Measurements from ENCODE around the gene ZEB2.
A peak's percentile ranks its signal among the peaks of the same experiment; 100 is the strongest.

The ZEB2 gene

DNA sequence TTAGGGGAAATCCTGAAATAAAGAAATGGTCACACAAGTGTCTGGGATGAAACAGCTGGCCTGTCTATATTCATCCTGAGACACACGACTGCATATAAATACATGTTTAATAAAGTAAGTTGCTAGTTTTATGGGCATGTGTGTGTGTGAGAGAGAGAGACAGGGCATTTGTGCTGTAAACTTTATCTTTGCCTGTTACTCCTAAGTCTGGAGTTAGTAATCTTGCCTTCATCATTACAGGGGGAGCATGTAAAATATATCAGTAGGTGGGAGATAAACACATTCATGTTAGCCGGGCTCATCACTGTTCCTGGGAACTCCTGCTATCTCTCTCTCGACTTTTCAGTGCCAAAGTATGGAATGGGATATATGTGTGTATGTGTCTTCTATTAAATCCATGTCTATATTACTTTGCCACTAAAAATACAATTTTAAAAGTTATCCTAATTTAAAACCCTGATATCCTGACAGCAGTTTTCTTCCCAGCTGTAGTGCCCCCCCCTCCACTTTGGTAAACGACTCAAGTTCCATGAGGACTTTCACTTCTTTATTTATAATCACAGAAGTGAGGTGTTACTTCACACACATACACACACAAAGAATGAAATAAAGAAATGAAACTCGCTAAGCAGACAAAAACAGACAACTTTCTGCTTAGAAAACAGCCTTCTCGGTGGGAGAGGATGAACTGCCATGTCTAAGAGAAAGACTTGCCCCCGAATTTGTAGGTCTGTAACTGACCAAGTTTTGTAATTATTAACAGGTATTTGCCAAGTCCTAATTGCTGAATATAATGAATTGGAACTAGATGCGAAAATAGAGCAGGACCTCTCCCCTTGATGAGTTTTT lies 947 bp downstream of the ZEB2 start:
- Histone ChIP-seq H3K79me2 (ENCODE audit: control insufficient read depth, insufficient read depth, low read length, poor library complexity) (peaks cover 2% of the 10 kb centered on the region), H3K18ac (ENCODE audit: low read length) (no peak overlapping the region), H2BK12ac (ENCODE audit: low read length) (no peak overlapping the region), H2AFZ (ENCODE audit: insufficient read depth, low read length, poor library complexity) (no peak overlapping the region), H4K12ac (ENCODE audit: low read depth, low read length) (no peak overlapping the region), H2BK5ac (ENCODE audit: low read depth, low read length, poor library complexity) (no peak overlapping the region), H3K36me3 (ENCODE audit: control insufficient read depth in 1 of 2, insufficient read depth in 2 of 2, low read length in 2 of 2) (no peaks in the 10 kb centered on the region), H3K4me2 (ENCODE audit: low read length) (no peak overlapping the region), H3K23ac (ENCODE audit: low read length) (no peak overlapping the region), H2BK120ac (ENCODE audit: insufficient read depth, low read length, poor library complexity) (no peak overlapping the region), H4K91ac (ENCODE audit: low read depth, low read length) (no peak overlapping the region), H3K4me1 (ENCODE audit: control insufficient read depth in 1 of 2, insufficient read depth in 2 of 2, low read length in 2 of 2) (peaks cover 0 to 5% of the 10 kb centered on the region in 2 experiments), H3K27me3 (ENCODE audit: insufficient read depth, low read length) (peaks cover 56% of the 10 kb centered on the region), H3K27ac (ENCODE audit: low read depth, low read length) (no peak overlapping the region), H3K4ac (ENCODE audit: low read depth, low read length) (no peak overlapping the region), H3K79me1 (ENCODE audit: low read length) (peaks cover 7% of the 10 kb centered on the region), H3K14ac (ENCODE audit: low read length) (no peak overlapping the region), H4K8ac (ENCODE audit: low read depth, low read length) (no peak overlapping the region), H3K4me3 (ENCODE audit: low read depth, low read length) (no peak overlapping the region), H2AK5ac (ENCODE audit: low read length) (no peak overlapping the region), H3K9ac (ENCODE audit: low read length) (no peak overlapping the region), H3K9me3 (ENCODE audit: insufficient read depth, low read depth, low read length) (no peaks in the 10 kb centered on the region)
- WGBS (ENCODE audit: extremely low coverage, insufficient coverage, insufficient read length): no CpG with 5 or more reads among the region's 8 CpGs
- peak in 1 of 2 donors; percentile 19 for DNase-seq

DNA sequence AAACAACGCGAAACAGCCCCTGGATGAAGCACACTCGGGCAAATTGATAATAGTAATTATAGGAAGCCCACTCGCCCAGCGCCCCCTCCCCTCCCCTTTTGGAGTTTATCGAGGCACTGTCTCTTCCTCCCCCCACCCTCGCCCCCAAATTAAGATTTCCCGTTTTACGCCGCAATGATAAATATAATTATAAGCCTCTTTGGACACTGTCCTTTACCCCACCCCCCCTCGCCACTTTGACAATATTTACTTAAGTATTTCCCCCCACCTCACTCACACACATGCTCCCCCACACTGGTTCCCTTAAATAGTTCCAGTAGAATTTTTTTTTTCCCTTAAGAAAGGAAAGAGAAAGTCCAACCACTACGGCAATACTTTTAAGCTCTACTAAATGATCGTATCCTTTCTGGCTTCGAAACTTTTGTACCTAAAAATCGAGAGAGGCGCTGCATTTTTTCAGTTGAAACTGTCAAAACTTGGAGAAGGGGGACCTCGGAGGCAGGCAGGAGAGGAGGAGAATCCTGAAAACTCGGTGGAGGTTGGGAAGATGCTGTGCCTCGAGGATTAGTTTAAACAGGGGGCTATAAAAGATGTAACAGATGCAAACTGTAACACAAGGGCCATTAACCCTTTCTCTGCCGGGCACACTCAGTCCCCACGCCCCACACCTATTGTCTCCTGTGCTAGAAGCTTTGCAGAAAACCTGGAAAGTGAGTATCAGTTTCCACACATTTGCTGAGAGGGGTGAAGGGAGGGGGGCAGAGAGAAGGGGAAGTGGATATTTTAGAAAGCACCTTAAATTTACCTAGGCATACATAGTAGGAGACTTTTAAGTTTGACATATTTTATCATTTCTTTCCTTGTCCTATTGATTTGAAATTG lies 1.8 kb downstream of the ZEB2 start:
- no peak for DNase-seq
- Histone ChIP-seq H3K4me2 (ENCODE audit: low read length) (peak overlapping the region; percentile 98), H3K9ac (ENCODE audit: low read length) (peak overlapping the region; percentile 68), H3K4me3 (ENCODE audit: low read depth, low read length) (no peak overlapping the region), H3K79me1 (ENCODE audit: low read length) (peaks cover 7% of the 10 kb centered on the region), H3K27me3 (ENCODE audit: insufficient read depth, low read length) (peaks cover 61% of the 10 kb centered on the region), H3K9me3 (ENCODE audit: insufficient read depth, low read depth, low read length) (no peaks in the 10 kb centered on the region), H2BK12ac (ENCODE audit: low read length) (no peak overlapping the region), H3K23ac (ENCODE audit: low read length) (no peak overlapping the region), H4K91ac (ENCODE audit: low read depth, low read length) (no peak overlapping the region), H2BK5ac (ENCODE audit: low read depth, low read length, poor library complexity) (no peak overlapping the region), H3K36me3 (ENCODE audit: control insufficient read depth in 1 of 2, insufficient read depth in 2 of 2, low read length in 2 of 2) (no peaks in the 10 kb centered on the region), H3K27ac (ENCODE audit: low read depth, low read length) (no peak overlapping the region), H3K4me1 (ENCODE audit: control insufficient read depth in 1 of 2, insufficient read depth in 2 of 2, low read length in 2 of 2) (peaks cover 0 to 3% of the 10 kb centered on the region in 2 experiments), H2AK5ac (ENCODE audit: low read length) (no peak overlapping the region), H2AFZ (ENCODE audit: insufficient read depth, low read length, poor library complexity) (no peak overlapping the region), H3K18ac (ENCODE audit: low read length) (peak overlapping the region; percentile 58), H3K14ac (ENCODE audit: low read length) (no peak overlapping the region), H3K4ac (ENCODE audit: low read depth, low read length) (no peak overlapping the region), H2BK120ac (ENCODE audit: insufficient read depth, low read length, poor library complexity) (peak overlapping the region; percentile 34), H4K8ac (ENCODE audit: low read depth, low read length) (no peak overlapping the region), H4K12ac (ENCODE audit: low read depth, low read length) (no peak overlapping the region), H3K79me2 (ENCODE audit: control insufficient read depth, insufficient read depth, low read length, poor library complexity) (peaks cover 2% of the 10 kb centered on the region)
- no CpG with 5 or more reads among the region's 21 CpGs for WGBS (ENCODE audit: extremely low coverage, insufficient coverage, insufficient read length)

- Histone ChIP-seq H3K4me3 (ENCODE audit: low read depth, low read length) (peak overlapping the region; percentile 77), H2AFZ (ENCODE audit: insufficient read depth, low read length, poor library complexity) (peak overlapping the region; percentile 14), H3K36me3 (ENCODE audit: control insufficient read depth in 1 of 2, insufficient read depth in 2 of 2, low read length in 2 of 2) (no peaks in the 10 kb centered on the region), H3K4ac (ENCODE audit: low read depth, low read length) (peak overlapping the region; percentile 19), H4K8ac (ENCODE audit: low read depth, low read length) (peak overlapping the region; percentile 57), H2BK5ac (ENCODE audit: low read depth, low read length, poor library complexity) (no peak overlapping the region), H3K27ac (ENCODE audit: low read depth, low read length) (no peak overlapping the region), H3K4me1 (ENCODE audit: control insufficient read depth in 1 of 2, insufficient read depth in 2 of 2, low read length in 2 of 2) (peaks cover 0 to 9% of the 10 kb centered on the region in 2 experiments), H3K4me2 (ENCODE audit: low read length) (peak overlapping the region; percentile 98), H2AK5ac (ENCODE audit: low read length) (no peak overlapping the region), H3K27me3 (ENCODE audit: insufficient read depth, low read length) (peaks cover 56% of the 10 kb centered on the region), H3K79me1 (ENCODE audit: low read length) (peaks cover 7% of the 10 kb centered on the region), H3K9ac (ENCODE audit: low read length) (peak overlapping the region; percentile 91), H3K23ac (ENCODE audit: low read length) (no peak overlapping the region), H4K12ac (ENCODE audit: low read depth, low read length) (no peak overlapping the region), H2BK12ac (ENCODE audit: low read length) (no peak overlapping the region), H4K91ac (ENCODE audit: low read depth, low read length) (peak overlapping the region; percentile 66), H3K18ac (ENCODE audit: low read length) (peak overlapping the region; percentile 58), H3K79me2 (ENCODE audit: control insufficient read depth, insufficient read depth, low read length, poor library complexity) (peaks cover 2% of the 10 kb centered on the region), H3K9me3 (ENCODE audit: insufficient read depth, low read depth, low read length) (no peaks in the 10 kb centered on the region), H2BK120ac (ENCODE audit: insufficient read depth, low read length, poor library complexity) (peak overlapping the region; percentile 52), H3K14ac (ENCODE audit: low read length) (peak overlapping the region; percentile 46)
- no CpG with 5 or more reads among the region's 83 CpGs for WGBS (ENCODE audit: extremely low coverage, insufficient coverage, insufficient read length)
- peak; percentile 54 to 56 for DNase-seq
Measured at GRCh38 chr2:144516981-144517865, 2.7 kb downstream of the ZEB2 start.
